Subcutaneous abdominal adipose tissue (tissue), 5 donors: Measurements from ENCODE around the gene PLEKHG4.

Experiments
- H3K27ac ChIP-seq: one replicate; pipeline ENCODE4 v1.7.0; 2013; ENCODE audit warnings: low read depth, mild to moderate bottlenecking, inconsistent platforms, low read length, moderate library complexity
- H3K27me3 ChIP-seq, 5 donors: one replicate each; pipeline ENCODE4 v1.7.0; 2013; ENCODE audit warnings: low read length in 5 of 5, inconsistent platforms in 1 of 5; ENCODE audit not compliant: control insufficient read depth in 5 of 5, insufficient read depth in 4 of 5
- H3K36me3 ChIP-seq, 5 donors: one replicate each; pipeline ENCODE4 v1.7.0; 2013; ENCODE audit warnings: low read length in 5 of 5; ENCODE audit not compliant: control insufficient read depth in 5 of 5, insufficient read depth in 5 of 5
- H3K4me1 ChIP-seq, 5 donors: one replicate each; pipeline ENCODE4 v1.7.0; 2013; ENCODE audit warnings: low read length in 5 of 5, mild to moderate bottlenecking in 3 of 5, moderate library complexity in 1 of 5; ENCODE audit not compliant: control insufficient read depth in 5 of 5, insufficient read depth in 5 of 5
- H3K4me3 ChIP-seq, 5 donors: one replicate each; pipeline ENCODE4 v1.7.0; 2013; ENCODE audit warnings: low read length in 5 of 5, low read depth in 1 of 5
- H3K9ac ChIP-seq, 5 donors: one replicate each; pipeline ENCODE4 v1.7.0; 2013; ENCODE audit warnings: low read length in 5 of 5, mild to moderate bottlenecking in 4 of 5, moderate library complexity in 3 of 5
- H3K9me3 ChIP-seq, 5 donors: one replicate each; pipeline ENCODE4 v1.7.0; 2013; ENCODE audit warnings: low read length in 5 of 5; ENCODE audit not compliant: control insufficient read depth in 5 of 5
- donor health status: healthy.
- donor health status: healthy.
- donor health status: healthy.
- donor health status: healthy.
- donor health status: healthy.

PLEKHG4 gene

GRCh38 chr16:67263201-67263600, 16.1 kb upstream of the PLEKHG4 start:
- H3K27ac ChIP-seq: no peak overlapping the region
- peaks cover 0 to 3% (median 0%) of the 10 kb centered on the region in 5 donors for H3K27me3 ChIP-seq
- H3K9ac ChIP-seq: no peak overlapping the region
- H3K4me3 ChIP-seq: no peak overlapping the region
- H3K9me3 ChIP-seq: no peaks in the 10 kb centered on the region
- no peaks in the 10 kb centered on the region for H3K36me3 ChIP-seq
- peaks cover 0 to 11% (median 6%) of the 10 kb centered on the region in 5 donors for H3K4me1 ChIP-seq

GRCh38 chr16:67264277-67264676, 15.1 kb upstream of the PLEKHG4 start:
- H3K9ac ChIP-seq: no peak overlapping the region
- no peaks in the 10 kb centered on the region for H3K9me3 ChIP-seq
- H3K27me3 ChIP-seq: peaks cover 0 to 3% (median 0%) of the 10 kb centered on the region in 5 donors
- peaks cover 0 to 16% (median 9%) of the 10 kb centered on the region in 5 donors for H3K4me1 ChIP-seq
- no peak overlapping the region for H3K4me3 ChIP-seq
- no peaks in the 10 kb centered on the region for H3K36me3 ChIP-seq
- H3K27ac ChIP-seq: no peak overlapping the region

- peaks cover 0 to 3% (median 0%) of the 10 kb centered on the region in 5 donors for H3K27me3 ChIP-seq
- peaks cover 0 to 16% (median 9%) of the 10 kb centered on the region in 5 donors for H3K4me1 ChIP-seq
- no peak overlapping the region for H3K9ac ChIP-seq
- no peaks in the 10 kb centered on the region for H3K9me3 ChIP-seq
- H3K4me3 ChIP-seq: no peak overlapping the region
- H3K27ac ChIP-seq: no peak overlapping the region
- H3K36me3 ChIP-seq: no peaks in the 10 kb centered on the region
Measured at GRCh38 chr16:67264866-67265265, 14.5 kb upstream of the PLEKHG4 start.

GRCh38 chr16:67265834-67266233, 13.5 kb upstream of the PLEKHG4 start:
- Histone ChIP-seq H3K9me3 (no peaks in the 10 kb centered on the region), H3K27me3 (peaks cover 0 to 3% (median 0%) of the 10 kb centered on the region in 5 donors), H3K4me1 (peaks cover 0 to 16% (median 9%) of the 10 kb centered on the region in 5 donors), H3K4me3 (no peak overlapping the region), H3K9ac (no peak overlapping the region), H3K36me3 (no peaks in the 10 kb centered on the region), H3K27ac (no peak overlapping the region)

- H3K27me3 ChIP-seq: peaks cover 0 to 3% (median 0%) of the 10 kb centered on the region in 5 donors
- peaks cover 0 to 16% (median 9%) of the 10 kb centered on the region in 5 donors for H3K4me1 ChIP-seq
- no peaks in the 10 kb centered on the region for H3K9me3 ChIP-seq
- no peak overlapping the region for H3K4me3 ChIP-seq
- H3K9ac ChIP-seq: no peak overlapping the region
- no peak overlapping the region for H3K27ac ChIP-seq
- no peaks in the 10 kb centered on the region for H3K36me3 ChIP-seq
Measured at GRCh38 chr16:67268136-67268579, 11.2 kb upstream of the PLEKHG4 start.

GRCh38 chr16:67269766-67270165, 9.6 kb upstream of the PLEKHG4 start:
- Histone ChIP-seq H3K27ac (no peak overlapping the region), H3K4me3 (no peak overlapping the region), H3K4me1 (peaks cover 0 to 12% (median 7%) of the 10 kb centered on the region in 5 donors), H3K9ac (no peak overlapping the region), H3K9me3 (no peaks in the 10 kb centered on the region), H3K27me3 (peaks cover 0 to 3% (median 0%) of the 10 kb centered on the region in 5 donors), H3K36me3 (no peaks in the 10 kb centered on the region)

- Histone ChIP-seq H3K4me1 (peaks cover 0 to 9% (median 5%) of the 10 kb centered on the region in 5 donors), H3K9me3 (no peaks in the 10 kb centered on the region), H3K27ac (no peak overlapping the region), H3K36me3 (peaks cover 0 to 3% (median 0%) of the 10 kb centered on the region in 5 donors), H3K27me3 (no peaks in the 10 kb centered on the region), H3K4me3 (no peak overlapping the region), H3K9ac (no peak overlapping the region)
Measured at GRCh38 chr16:67270931-67271338, 8.4 kb upstream of the PLEKHG4 start.

GRCh38 chr16:67271446-67271845, 7.9 kb upstream of the PLEKHG4 start:
- Histone ChIP-seq H3K9ac (no peak overlapping the region), H3K36me3 (peaks cover 0 to 7% (median 1%) of the 10 kb centered on the region in 5 donors), H3K27ac (no peak overlapping the region), H3K9me3 (no peaks in the 10 kb centered on the region), H3K4me3 (no peak overlapping the region), H3K4me1 (peaks cover 0 to 9% (median 5%) of the 10 kb centered on the region in 5 donors), H3K27me3 (no peaks in the 10 kb centered on the region)

- Histone ChIP-seq H3K9me3 (no peaks in the 10 kb centered on the region), H3K36me3 (peaks cover 0 to 11% (median 4%) of the 10 kb centered on the region in 5 donors), H3K4me3 (no peak overlapping the region), H3K4me1 (peaks cover 2 to 28% (median 24%) of the 10 kb centered on the region in 5 donors), H3K27me3 (no peaks in the 10 kb centered on the region), H3K9ac (no peak overlapping the region), H3K27ac (no peak overlapping the region)
Measured at GRCh38 chr16:67275321-67275720, 4.0 kb upstream of the PLEKHG4 start.

- peak overlapping the region; percentile 79 for H3K27ac ChIP-seq
- peak overlapping the region in 3 of 5 donors; percentile 43 to 80 (median 50) for H3K9ac ChIP-seq
Measured at GRCh38 chr16:67277294-67277998, 1.9 kb upstream of the PLEKHG4 start.

More at GRCh38 chr16:67277294-67277998, 1.9 kb upstream of the PLEKHG4 start:
- no peak overlapping the region for H3K4me3 ChIP-seq
- no peaks in the 10 kb centered on the region for H3K27me3 ChIP-seq
- no peaks in the 10 kb centered on the region for H3K9me3 ChIP-seq
- H3K36me3 ChIP-seq: peaks cover 0 to 17% (median 4%) of the 10 kb centered on the region in 5 donors
- peaks cover 2 to 28% (median 24%) of the 10 kb centered on the region in 5 donors for H3K4me1 ChIP-seq
